HG02938 (cell line): Measurements from ENCODE around the gene PALB2.

Experiments
- ATAC-seq: cut with Tn5 transposase; IDR thresholded peaks from one replicate; pipeline ENCODE4 v1.9.1; 2021; ENCODE audit warnings: mild to moderate bottlenecking, moderate library complexity; ENCODE audit not compliant: unreplicated experiment

PALB2 gene

GRCh38 chr16:23556881-23557778 is 84.0 kb downstream of the PALB2 start, which contains the start of the genes EARS2 and UBFD1:
Gene EARS2, minus strand, starts transcription at chr16:23557350. Its CDS starts 7 bp downstream, at chr16:23557343.
Gene UBFD1, plus strand, starts transcription at chr16:23557727. Its CDS starts 16 bp downstream, at chr16:23557743.
- ATAC-seq: peak; percentile 90

- no peak for ATAC-seq
These were observed 86.6 kb downstream of the PALB2 start for GRCh38 chr16:23554536-23554935.
